KMS-11 (cell line): ENCODE data around the gene FTCD.

ENCODE experiments used
- H2AFZ ChIP-seq: fragments of 200-600 bp; sonication (generic); 2 replicates; pipeline ENCODE4 v1.6.1; 2016; ENCODE audit warnings: antibody characterized with exemption, mixed run types, low read depth
- H3K27ac ChIP-seq: fragments of 200-600 bp; sonication (generic); 2 replicates; pipeline ENCODE4 v1.6.1; 2016; ENCODE audit warnings: mild to moderate bottlenecking, mixed run types
- H3K27me3 ChIP-seq: fragments of 200-600 bp; sonication (generic); 2 replicates; pipeline ENCODE4 v1.6.1; 2017; ENCODE audit warnings: mild to moderate bottlenecking, low read depth, mixed run types, moderate library complexity; ENCODE audit not compliant: insufficient read depth
- H3K36me3 ChIP-seq: fragments of 200-600 bp; sonication (generic); 2 replicates; pipeline ENCODE4 v1.6.1; 2017; ENCODE audit warnings: mild to moderate bottlenecking, mixed run types; ENCODE audit not compliant: insufficient read depth
- H3K4me1 ChIP-seq: fragments of 200-600 bp; sonication (generic); 2 replicates; pipeline ENCODE4 v1.6.1; 2016; ENCODE audit warnings: mild to moderate bottlenecking, low read depth, mixed run types; ENCODE audit not compliant: poor library complexity, severe bottlenecking
- H3K4me2 ChIP-seq: fragments of 200-600 bp; sonication (generic); 2 replicates; pipeline ENCODE4 v1.7.0; 2016; ENCODE audit warnings: mild to moderate bottlenecking, mixed run types
- H3K4me3 ChIP-seq: fragments of 200-600 bp; sonication (generic); IDR thresholded peaks from 2 replicates; pipeline ENCODE4 v1.6.1; 2017; ENCODE audit warnings: low read depth, low read length, mixed read lengths; ENCODE audit not compliant: insufficient read depth
- H3K79me2 ChIP-seq: fragments of 200-600 bp; sonication (generic); 2 replicates; pipeline ENCODE4 v1.6.1; 2016; ENCODE audit warnings: low read depth, mixed run types; ENCODE audit not compliant: insufficient read depth
- H3K9ac ChIP-seq: fragments of 200-600 bp; sonication (generic); 2 replicates; pipeline ENCODE4 v1.6.1; 2016; ENCODE audit warnings: mild to moderate bottlenecking, mixed run types
- H4K20me1 ChIP-seq: fragments of 200-600 bp; sonication (generic); 2 replicates; pipeline ENCODE4 v1.6.1; 2016; ENCODE audit warnings: mild to moderate bottlenecking, mixed run types; ENCODE audit not compliant: insufficient read depth
- CTCF ChIP-seq: fragments of 200-600 bp; sonication (generic); conservative IDR thresholded peaks from 2 replicates; pipeline ENCODE4 v1.6.1; 2017; ENCODE audit warnings: low read depth, mild to moderate bottlenecking, antibody characterized with exemption, low read length, moderate library complexity, mixed read lengths

Gene FTCD

GRCh38 chr21:46104104-46104503, 51.3 kb downstream of the FTCD start:
- Histone ChIP-seq H4K20me1 (no peaks in the 10 kb centered on the region), H3K4me2 (no peak overlapping the region), H3K27ac (no peak overlapping the region), H3K27me3 (peaks cover 65% of the 10 kb centered on the region), H3K4me1 (no peaks in the 10 kb centered on the region), H2AFZ (no peak overlapping the region), H3K9ac (no peak overlapping the region), H3K4me3 (no peak overlapping the region), H3K79me2 (no peaks in the 10 kb centered on the region), H3K36me3 (no peaks in the 10 kb centered on the region)
- no peak for TF ChIP-seq CTCF

- H3K36me3 ChIP-seq, result no peaks in the 10 kb centered on the region
- H2AFZ ChIP-seq, result no peak overlapping the region
- no peak overlapping the region for H3K9ac ChIP-seq
- no peak for TF ChIP-seq CTCF
- no peaks in the 10 kb centered on the region for H3K4me1 ChIP-seq
- no peak overlapping the region for H3K4me2 ChIP-seq
- no peaks in the 10 kb centered on the region for H3K79me2 ChIP-seq
- peaks cover 42% of the 10 kb centered on the region; the same call in 1 of the 2 replicates for H3K27me3 ChIP-seq
- H3K27ac ChIP-seq, result no peak overlapping the region
- H4K20me1 ChIP-seq, result no peaks in the 10 kb centered on the region
- no peak overlapping the region for H3K4me3 ChIP-seq
These were observed 54.5 kb downstream of the FTCD start for GRCh38 chr21:46100906-46101305.

GRCh38 chr21:46100426-46100825, 55.0 kb downstream of the FTCD start:
- no peak for TF ChIP-seq CTCF
- Histone ChIP-seq H3K4me3 (no peak overlapping the region), H3K27me3 (peaks cover 45% of the 10 kb centered on the region; the same call in 1 of the 2 replicates), H4K20me1 (no peaks in the 10 kb centered on the region), H3K4me1 (no peaks in the 10 kb centered on the region), H3K27ac (no peak overlapping the region), H2AFZ (no peak overlapping the region), H3K79me2 (no peaks in the 10 kb centered on the region), H3K4me2 (no peak overlapping the region), H3K9ac (no peak overlapping the region), H3K36me3 (no peaks in the 10 kb centered on the region)

- Histone ChIP-seq H4K20me1 (no peaks in the 10 kb centered on the region), H2AFZ (no peak overlapping the region), H3K36me3 (no peaks in the 10 kb centered on the region), H3K4me3 (no peak overlapping the region), H3K27ac (no peak overlapping the region), H3K4me2 (no peak overlapping the region), H3K27me3 (peaks cover 44% of the 10 kb centered on the region; the same call in 1 of the 2 replicates), H3K4me1 (no peaks in the 10 kb centered on the region), H3K9ac (no peak overlapping the region), H3K79me2 (no peaks in the 10 kb centered on the region)
- no peak for TF ChIP-seq CTCF
These were observed 55.4 kb downstream of the FTCD start for GRCh38 chr21:46100020-46100419.
